ENCODE results near the gene SLIT1.

SLIT1 gene

DNA sequence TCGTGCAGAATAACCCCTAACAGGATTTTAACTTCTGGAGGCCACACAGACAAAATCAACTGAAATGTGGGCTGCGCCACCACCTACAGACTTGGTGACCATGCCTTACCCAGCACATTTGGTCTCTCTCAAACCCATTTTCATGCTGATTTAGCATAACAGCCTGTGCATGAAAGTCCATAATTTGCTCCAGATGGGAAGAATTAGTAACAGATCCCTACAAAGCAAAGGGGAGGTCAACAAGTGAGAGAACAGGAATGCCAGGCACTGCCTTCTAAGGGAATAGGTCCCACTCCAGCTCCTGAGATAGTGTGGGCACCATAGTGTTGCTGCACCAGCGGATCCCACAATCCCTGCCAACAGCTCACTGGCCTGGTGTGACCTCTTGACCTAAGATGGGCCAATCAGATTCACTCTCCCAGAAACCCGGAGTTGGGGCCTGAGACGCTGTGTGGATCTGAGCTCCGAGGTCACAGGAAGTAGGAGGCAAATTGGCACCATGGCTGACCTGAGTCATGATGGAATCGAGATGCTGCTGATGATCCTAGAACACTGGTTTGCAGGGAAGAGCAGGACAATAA, 32.4 kb downstream of the SLIT1 start:
- TF ChIP-seq, protein P1, sequence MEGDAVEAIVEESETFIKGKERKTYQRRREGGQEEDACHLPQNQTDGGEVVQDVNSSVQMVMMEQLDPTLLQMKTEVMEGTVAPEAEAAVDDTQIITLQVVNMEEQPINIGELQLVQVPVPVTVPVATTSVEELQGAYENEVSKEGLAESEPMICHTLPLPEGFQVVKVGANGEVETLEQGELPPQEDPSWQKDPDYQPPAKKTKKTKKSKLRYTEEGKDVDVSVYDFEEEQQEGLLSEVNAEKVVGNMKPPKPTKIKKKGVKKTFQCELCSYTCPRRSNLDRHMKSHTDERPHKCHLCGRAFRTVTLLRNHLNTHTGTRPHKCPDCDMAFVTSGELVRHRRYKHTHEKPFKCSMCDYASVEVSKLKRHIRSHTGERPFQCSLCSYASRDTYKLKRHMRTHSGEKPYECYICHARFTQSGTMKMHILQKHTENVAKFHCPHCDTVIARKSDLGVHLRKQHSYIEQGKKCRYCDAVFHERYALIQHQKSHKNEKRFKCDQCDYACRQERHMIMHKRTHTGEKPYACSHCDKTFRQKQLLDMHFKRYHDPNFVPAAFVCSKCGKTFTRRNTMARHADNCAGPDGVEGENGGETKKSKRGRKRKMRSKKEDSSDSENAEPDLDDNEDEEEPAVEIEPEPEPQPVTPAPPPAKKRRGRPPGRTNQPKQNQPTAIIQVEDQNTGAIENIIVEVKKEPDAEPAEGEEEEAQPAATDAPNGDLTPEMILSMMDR (IDR thresholded peaks at IDR 0.05; ENCODE audit: low read depth, low read length, missing control alignments), result no peak
- in situ Hi-C loops (cut with HindIII; ENCODE audit: low pct_ligation_motif_present, low sequenced_read_pairs), result no loop called here
- no peak for DNase-seq
- Histone ChIP-seq H3K27ac (no peak overlapping the region), H3K4me3 (ENCODE audit: low read depth, low read length) (no peak overlapping the region), H3K27me3 (replicated peaks) (no peaks in the 10 kb centered on the region), H3K36me3 (replicated peaks) (no peaks in the 10 kb centered on the region)

DNA sequence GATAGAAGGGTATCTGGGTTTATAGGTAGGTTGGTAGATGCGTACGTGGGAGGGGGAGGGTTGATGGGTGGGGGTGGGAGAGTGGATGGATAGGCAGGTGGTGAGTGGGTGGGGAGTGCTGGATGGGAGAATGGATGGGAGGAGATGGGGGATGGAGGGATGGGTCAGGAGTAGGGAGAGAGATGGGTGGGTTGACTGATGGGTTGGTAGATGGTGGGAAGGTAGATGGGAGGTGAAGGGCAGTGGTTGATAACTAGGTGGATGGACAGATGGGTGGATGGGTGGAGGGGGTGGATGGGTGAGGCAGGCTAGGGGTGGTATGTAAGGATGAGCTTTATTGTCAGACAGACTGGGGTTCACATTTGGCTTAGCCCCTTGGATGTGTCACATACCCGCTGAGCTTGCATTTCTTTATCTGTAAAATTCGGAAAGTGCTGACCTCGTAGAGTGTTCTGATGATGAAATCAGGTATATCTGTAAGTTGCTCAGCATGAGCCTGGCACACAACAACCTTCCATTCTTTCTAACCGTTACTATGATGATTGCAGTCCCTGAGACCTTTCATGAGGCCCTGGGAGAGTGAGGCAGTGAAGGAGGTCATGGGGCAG, 34.3 kb downstream of the SLIT1 start:
- Histone ChIP-seq H3K36me3 (replicated peaks) (no peaks in the 10 kb centered on the region), H3K27ac (no peak overlapping the region), H3K4me3 (ENCODE audit: low read depth, low read length) (no peak overlapping the region), H3K27me3 (replicated peaks) (no peaks in the 10 kb centered on the region)
- TF ChIP-seq, protein P1 (IDR thresholded peaks at IDR 0.05; ENCODE audit: low read depth, low read length, missing control alignments), result no peak
- DNase-seq, result no peak
- in situ Hi-C loops (cut with HindIII; ENCODE audit: low pct_ligation_motif_present, low sequenced_read_pairs), result no loop called here

DNA sequence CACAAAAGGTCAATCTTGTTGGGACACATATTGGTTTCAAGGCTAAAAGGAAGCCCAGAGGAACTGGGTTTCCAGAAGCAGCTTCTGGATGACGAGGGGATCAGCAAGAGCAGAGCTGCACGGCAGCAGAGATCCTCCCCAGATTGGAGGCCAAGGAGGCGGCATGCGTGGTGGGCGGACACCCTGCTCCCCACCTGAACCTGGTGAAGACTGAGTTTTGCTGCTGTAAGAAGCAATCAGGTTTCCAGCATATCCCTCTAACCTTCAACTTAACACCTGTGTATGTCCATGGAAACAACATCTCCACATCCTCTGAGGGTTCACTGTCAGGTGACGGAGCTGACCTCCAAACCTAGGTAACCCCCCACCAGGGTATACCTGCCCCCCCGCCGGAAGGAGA, 35.1 kb downstream of the SLIT1 start:
- Histone ChIP-seq H3K27me3 (replicated peaks) (no peaks in the 10 kb centered on the region), H3K4me3 (ENCODE audit: low read depth, low read length) (no peak overlapping the region), H3K36me3 (replicated peaks) (no peaks in the 10 kb centered on the region), H3K27ac (no peak overlapping the region)
- TF ChIP-seq, protein P1 (IDR thresholded peaks at IDR 0.05; ENCODE audit: low read depth, low read length, missing control alignments), result no peak
- in situ Hi-C loops (cut with HindIII; ENCODE audit: low pct_ligation_motif_present, low sequenced_read_pairs), result no loop called here
- no peak for DNase-seq

DNA sequence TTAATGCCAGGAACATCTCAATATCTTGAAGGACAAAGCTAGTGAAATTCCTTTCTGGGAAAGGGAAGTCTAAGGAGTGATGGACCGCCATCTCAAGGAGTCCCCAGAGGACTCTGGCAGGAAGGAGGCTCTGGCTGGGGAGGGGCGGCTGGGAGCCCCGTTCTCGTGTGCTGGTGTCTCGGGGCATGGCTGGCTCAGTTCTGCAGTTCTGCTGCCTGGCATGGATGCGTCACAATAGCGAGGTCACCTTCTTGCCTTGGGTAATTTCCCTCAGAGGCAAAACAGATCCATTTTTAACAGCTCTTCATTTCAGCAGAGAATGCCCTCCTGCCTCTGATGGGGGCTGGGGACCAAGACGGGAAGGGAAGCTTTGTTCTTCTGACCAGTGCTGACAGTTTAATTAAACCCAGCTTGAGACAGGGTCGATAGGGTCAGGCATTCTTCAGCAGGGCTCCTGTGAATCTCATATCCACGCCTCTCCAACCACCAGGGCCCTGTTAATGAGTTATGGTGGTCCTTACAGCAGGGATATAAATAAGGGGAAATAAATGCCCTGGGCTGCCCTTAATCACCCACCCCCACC, 35.7 kb downstream of the SLIT1 start:
- H3K27ac ChIP-seq, result no peak overlapping the region
- H3K36me3 ChIP-seq (replicated peaks), result no peaks in the 10 kb centered on the region
- no peaks in the 10 kb centered on the region for H3K27me3 ChIP-seq (replicated peaks)
- H3K4me3 ChIP-seq (ENCODE audit: low read depth, low read length), result no peak overlapping the region
- DNase-seq, result no peak
- in situ Hi-C loops (cut with HindIII; ENCODE audit: low pct_ligation_motif_present, low sequenced_read_pairs), result no loop called here
- TF ChIP-seq, protein P1 (IDR thresholded peaks at IDR 0.05; ENCODE audit: low read depth, low read length, missing control alignments), result no peak

DNA sequence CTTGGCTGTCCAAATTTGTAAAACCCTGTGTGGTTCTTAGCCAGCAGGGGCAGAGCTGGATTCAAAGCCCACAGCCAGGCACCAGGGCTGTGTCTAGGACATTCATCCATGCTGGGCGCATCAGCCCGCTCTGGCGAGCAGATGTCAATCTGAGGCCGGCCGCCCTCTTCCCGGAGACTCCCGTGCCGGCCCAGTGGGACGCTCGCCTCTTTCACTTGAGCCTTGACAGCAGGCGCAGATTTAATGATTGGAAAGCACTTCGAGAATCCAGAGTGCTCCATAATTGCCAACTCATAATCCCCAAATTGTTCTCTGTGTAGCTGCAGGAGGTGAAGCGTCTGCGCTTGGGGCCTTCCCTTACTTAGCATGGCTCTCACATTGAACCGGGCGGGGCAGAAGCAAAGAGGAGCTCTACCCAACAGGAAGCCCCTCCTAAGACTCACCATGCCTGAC, 36.7 kb downstream of the SLIT1 start:
- no peak overlapping the region for H3K4me3 ChIP-seq (ENCODE audit: low read depth, low read length)
- no peaks in the 10 kb centered on the region for H3K27me3 ChIP-seq (replicated peaks)
- in situ Hi-C loops (cut with HindIII; ENCODE audit: low pct_ligation_motif_present, low sequenced_read_pairs), result no loop called here
- TF ChIP-seq, protein P1 (IDR thresholded peaks at IDR 0.05; ENCODE audit: low read depth, low read length, missing control alignments), result no peak
- no peaks in the 10 kb centered on the region for H3K36me3 ChIP-seq (replicated peaks)
- no peak overlapping the region for H3K27ac ChIP-seq
- DNase-seq, result no peak

All from brain microvascular endothelial cell (primary cell).